K562 (cell line): ENCODE measurements around the gene TUBGCP6. TPM values are rescaled to one million over a fixed set of nuclear protein-coding genes. Genes with fewer than 3 reads are reported as not detected.
A peak's percentile ranks its signal among the peaks of the same experiment; 100 is the strongest.

ENCODE experiments used
- ATAC-seq: fragments of 200-7000 bp; cut with Tn5 transposase; 3 replicates; pipeline ENCODE4 v1.9.1; 2020; ENCODE audit warnings: moderate library complexity
- BruUV-seq: library from RNA; stranded (reverse); fragments of 400-500 nt; replicated peaks from 2 replicates; lab custom pipeline; 2021; lab: Mats Ljungman, UMichigan
- CTCF ChIA-PET: fragments of 300-600 bp; formaldehyde crosslinking; extraction: SDS; loops from one replicate; lab custom pipeline; 2021; ENCODE audit warnings: low intra/inter-chr PET ratio; lab: Yijun Ruan, JAX
- POLR2A ChIA-PET: fragments of 300-600, 350-650 bp; sonication (Branson Sonifier 250); formaldehyde crosslinking; extraction: SDS; loops from one replicate; lab custom pipeline; 2021; ENCODE audit warnings: antibody characterized with exemption, inconsistent platforms; lab: Yijun Ruan, JAX
- DNase-seq, 4 experiments: peaks; one replicate each; pipeline versions ENCODE4 v3.0.0 to v3.0.0-alpha.2; 2011 to 2018; ENCODE audit warnings: low spot score in 3 of 4, mixed read lengths in 3 of 4; ENCODE audit errors: extremely low read depth in 1 of 4
- FAIRE-seq: peaks from 2 replicates; lab custom pipeline; 2011; peaks lifted over from hg19 to GRCh38; lab: Jason Lieb, UNC
- H2AFZ ChIP-seq: 2 replicates; pipeline ENCODE4 v1.6.0; 2011; ENCODE audit warnings: low read depth, low read length, control low read depth, inconsistent platforms
- H3K27ac ChIP-seq: fragments of 200-600 bp; 3 replicates; pipeline ENCODE4 v1.8.0; 2011; ENCODE audit warnings: low read depth, mild to moderate bottlenecking, control low read depth, inconsistent platforms, low read length, moderate library complexity, mixed read lengths; ENCODE audit errors: extremely low read depth
- H3K27me3 ChIP-seq, 2 experiments: fragments of 300-600 bp in 1 of 2; 2 replicates in 1 of 2; 3 replicates in 1 of 2; pipeline versions ENCODE4 v1.6.0 to v1.8.0; 2011; ENCODE audit warnings: inconsistent platforms in 2 of 2, low read length in 2 of 2, mild to moderate bottlenecking in 1 of 2, mixed read lengths in 1 of 2, moderate library complexity in 1 of 2; ENCODE audit not compliant: control insufficient read depth in 2 of 2, insufficient read depth in 2 of 2
- H3K36me3 ChIP-seq: fragments of 300-600 bp; 3 replicates; pipeline ENCODE4 v1.8.0; 2011; ENCODE audit warnings: mild to moderate bottlenecking, low read length, inconsistent platforms; ENCODE audit not compliant: control insufficient read depth, insufficient read depth
- H3K4me1 ChIP-seq, 2 experiments: fragments of 200-600 bp in 1 of 2; replicated peaks in 1 of 2; 2 replicates in 1 of 2; 3 replicates in 1 of 2; pipeline versions ENCODE4 v1.5.1 to v1.8.0; 2011; ENCODE audit warnings: inconsistent platforms in 2 of 2, low read length in 2 of 2, mild to moderate bottlenecking in 1 of 2, mixed read lengths in 1 of 2, moderate library complexity in 1 of 2; ENCODE audit not compliant: control insufficient read depth in 2 of 2, insufficient read depth in 2 of 2
- H3K4me2 ChIP-seq: 2 replicates; pipeline ENCODE4 v1.6.1; 2011; ENCODE audit warnings: low read length, control low read depth, inconsistent platforms, mixed read lengths; ENCODE audit not compliant: insufficient read depth
- H3K4me3 ChIP-seq: fragments of 200-600 bp; sonication (generic), shearing (Covaris generic); 2 replicates; pipeline ENCODE4 v1.5.1; 2016; ENCODE audit warnings: control low read depth, inconsistent platforms
- H3K79me2 ChIP-seq: fragments of 200-600 bp; 3 replicates; pipeline ENCODE4 v1.8.0; 2011; ENCODE audit warnings: low read length, inconsistent platforms; ENCODE audit not compliant: control insufficient read depth, insufficient read depth
- H3K9ac ChIP-seq, 2 experiments: 2 replicates each; pipeline versions ENCODE4 v1.6.0 to v1.6.1; 2011; ENCODE audit warnings: low read depth in 2 of 2, low read length in 2 of 2, control low read depth in 1 of 2, inconsistent platforms in 1 of 2, mild to moderate bottlenecking in 1 of 2, mixed read lengths in 1 of 2; ENCODE audit not compliant: insufficient read depth in 1 of 2
- H3K9me1 ChIP-seq: one replicate; pipeline ENCODE4 v1.6.0; 2011; ENCODE audit warnings: inconsistent platforms, mild to moderate bottlenecking, low read length, moderate library complexity; ENCODE audit not compliant: control insufficient read depth, insufficient read depth
- H3K9me3 ChIP-seq: replicated peaks from 2 replicates; pipeline ENCODE4 v1.5.1; 2011; ENCODE audit warnings: low read depth, low read length, inconsistent platforms; ENCODE audit not compliant: control insufficient read depth, insufficient read depth
- H4K20me1 ChIP-seq: replicated peaks from 2 replicates; pipeline ENCODE4 v1.6.1; 2011; ENCODE audit warnings: low read length, inconsistent platforms, mixed read lengths; ENCODE audit not compliant: control insufficient read depth, insufficient read depth
- E2F6 ChIP-seq, 2 experiments: IDR thresholded peaks; 2 replicates each; pipeline ENCODE4 v1.6.1; 2011; ENCODE audit warnings: borderline replicate concordance in 1 of 2, control low read depth in 1 of 2, low read depth in 1 of 2, low read length in 1 of 2, mild to moderate bottlenecking in 1 of 2, mixed read lengths in 1 of 2, moderate library complexity in 1 of 2; ENCODE audit not compliant: insufficient read depth in 1 of 2, insufficient read length in 1 of 2, poor library complexity in 1 of 2, severe bottlenecking in 1 of 2; ENCODE audit errors: extremely low read depth in 1 of 2
- FIP1L1 ChIP-seq: fragments of 200-400 bp; formaldehyde crosslinking; IDR thresholded peaks from 2 replicates; pipeline ENCODE4 v1.6.1; 2018; ENCODE audit warnings: mild to moderate bottlenecking, low read depth, low read length; ENCODE audit not compliant: poor library complexity, severe bottlenecking
- GABPB1 ChIP-seq: sonication (generic); formaldehyde crosslinking; IDR thresholded peaks from 2 replicates; pipeline ENCODE4 v1.8.0; 2022; ENCODE audit warnings: mild to moderate bottlenecking, missing genetic modification reagents
- KDM5B ChIP-seq: fragments of 200-600 bp; sonication (generic); IDR thresholded peaks from 2 replicates; pipeline ENCODE4 v1.6.1; 2012; ENCODE audit warnings: low read depth, mild to moderate bottlenecking, moderate library complexity, low read length, control low read depth, inconsistent platforms; ENCODE audit not compliant: insufficient replicate concordance
- MYC ChIP-seq, 2 experiments: fragments of 250-450 bp in 1 of 2; sonication (Bioruptor Pico) in 1 of 2; IDR thresholded peaks; 2 replicates each; pipeline versions ENCODE4 v1.5.1 to v1.6.1; 2012 to 2021; ENCODE audit warnings: low read depth in 2 of 2, borderline replicate concordance in 1 of 2, improper control_type of control experiment in 1 of 2, low read length in 1 of 2, mild to moderate bottlenecking in 1 of 2, moderate library complexity in 1 of 2
- NFATC3 ChIP-seq: fragments of 450-650 bp; IDR thresholded peaks from 2 replicates; pipeline ENCODE4 v1.6.1; 2017; ENCODE audit warnings: mild to moderate bottlenecking
- POLR2A ChIP-seq: fragments of 450-650 bp; conservative IDR thresholded peaks from 2 replicates; pipeline ENCODE4 v1.6.1; 2016
- POLR2B ChIP-seq: fragments of 450-650 bp; IDR thresholded peaks from 2 replicates; pipeline ENCODE4 v1.6.1; 2018; ENCODE audit warnings: low read depth; ENCODE audit not compliant: partially characterized antibody
- ZNF431 ChIP-seq: sonication (generic); formaldehyde crosslinking; IDR thresholded peaks from 2 replicates; pipeline ENCODE4 v1.8.0; 2022; ENCODE audit warnings: mild to moderate bottlenecking, missing genetic modification reagents
- ZNF740 ChIP-seq, 3 experiments: fragments of 200-800 bp in 1 of 3; sonication (Bioruptor generic) in 1 of 3; sonication (generic) in 1 of 3; formaldehyde crosslinking in 1 of 3; IDR thresholded peaks; 2 replicates each; pipeline versions ENCODE4 v1.6.1 to v1.8.0; 2016 to 2022; ENCODE audit warnings: mild to moderate bottlenecking in 2 of 3, missing compliant biosample characterization in 2 of 3, missing genetic modification characterization in 2 of 3, missing genetic modification reagents in 1 of 3
- WGBS: fragments of 100-300 bp; shearing (Covaris generic); methylation state at CpG from one replicate; pipeline ENCODE4 v1.1.6; 2016; ENCODE audit warnings: low coverage, mixed read lengths; ENCODE audit not compliant: insufficient coverage; ENCODE audit errors: missing lambda C conversion rate; 5-methylcytosine and 5-hydroxymethylcytosine counted together
- in situ Hi-C: fragments of 300-500 bp; cut with MboI; formaldehyde crosslinking; loops from 4 replicates; pipeline ENCODE4 v1.15.0; 2018; ENCODE audit warnings: inconsistent platforms, mixed read lengths
- intact Hi-C: fragments of 100-400 bp; cut with micrococcal nuclease; formaldehyde crosslinking; loops from 2 replicates; pipeline ENCODE4 v1.14.2; 2022
- polyA plus RNA-seq, 8 experiments: library from polyadenylated mRNA; depleted of rRNA in 4 of 8; stranded (reverse) in 5 of 8; unstranded in 3 of 8; fragments of >200 nt; fragmentation: Nextera tagmentation in 2 of 8; fragmentation: Illumina TruSeq in 1 of 8; extraction: Ambion mirVana in 2 of 8; extraction: Trizol in 1 of 8; gene quantifications; 2 replicates each; pipeline versions ENCODE4 v1.2.1 to v1.2.3, GENCODE V29; 2011 to 2014; ENCODE audit warnings: inconsistent platforms in 1 of 8, missing spikeins in 1 of 8
- total RNA-seq, 7 experiments: library from RNA; depleted of rRNA in 6 of 7; stranded (reverse); fragments of >200 nt in 6 of 7; fragmentation: Illumina TruSeq in 2 of 7; extraction: Trizol in 2 of 7; gene quantifications; 2 replicates each; pipeline versions ENCODE4 v1.2.1 to v1.2.3, GENCODE V29; 2011 to 2021; ENCODE audit warnings: low replicate concordance in 1 of 7

TUBGCP6 gene
- total and polyA plus RNA-seq, 9 of the 15 experiments (the other 6 are each of a cell fraction or from before 2014, with no cell fraction given): 0.76 to 33.0 (median 10.1) TPM

GRCh38 chr22:50260801-50261614, 16.2 kb upstream of the TUBGCP6 start:
- ATAC-seq (peak; percentile 61), DNase-seq (peak; percentile 57 to 69 (median 62)), FAIRE-seq (no peak)
- H3K27ac ChIP-seq: peak overlapping the region; percentile 76
- WGBS: 3% methylated on average over 8 of the region's 92 CpGs
- peaks cover 27% of the 10 kb centered on the region for H3K79me2 ChIP-seq
- intact Hi-C loops: no loop called here
- H3K9me1 ChIP-seq: no peaks in the 10 kb centered on the region
- peaks cover 33% of the 10 kb centered on the region; the same call in 1 of the 3 replicates for H3K36me3 ChIP-seq
- no peaks in the 10 kb centered on the region for H4K20me1 ChIP-seq
- ChIA-PET CTCF (no interaction called here), POLR2A (interaction anchor here (1.2 kb wide), 1 partner anchor 46 kb away, joined by 3 read pairs; the partner anchor contains the start of gene PLXNB2)
- peak overlapping the region; percentile 72 to 95 for H3K9ac ChIP-seq
- no peaks in the 10 kb centered on the region for H3K9me3 ChIP-seq
- no peaks in the 10 kb centered on the region for H3K27me3 ChIP-seq
- in situ Hi-C loops: no loop called here
- H2AFZ ChIP-seq: 0 out of 2 replicates have a peak overlapping the region, but pooled peaks have one; percentile 72
- TSS peak; percentile 36 for BruUV-seq
- peak overlapping the region; percentile 79 for H3K4me2 ChIP-seq
- H3K4me3 ChIP-seq: peak overlapping the region; percentile 64
- peaks cover 15 to 86% of the 10 kb centered on the region in 2 experiments; a peak in 4 of 5 replicates for H3K4me1 ChIP-seq
- TF ChIP-seq KDM5B (peak; percentile 30), E2F6 (IDR thresholded peaks at IDR 0.05; ENCODE audit: borderline replicate concordance in 1 of 2, extremely low read depth in 1 of 2, insufficient read depth in 1 of 2, insufficient read length in 1 of 2, low read depth in 1 of 2, low read length in 1 of 2, poor library complexity in 1 of 2, severe bottlenecking in 1 of 2) (peak; percentile 48 to 70), ZNF431 (CRISPR knock-in tag) (0 out of 2 replicates have a peak, but pooled peaks have one; percentile 44), FIP1L1 (peak; percentile 31), ZNF740 (CRISPR knock-in tag; IDR thresholded peaks at IDR 0.05) (peak; percentile 53; the same call in 1 of the 2 replicates), ZNF740 (tag; IDR thresholded peaks at IDR 0.05) (no peak), NFATC3 (no peak), POLR2A (0 out of 2 replicates have a peak, but pooled peaks have one; percentile 28), MYC (IDR thresholded peaks at IDR 0.05; ENCODE audit: low read depth, low read length) (peak; percentile 71; the same call in 1 of the 2 replicates), MYC (CRISPR knock-in tag; IDR thresholded peaks at IDR 0.05; ENCODE audit: borderline replicate concordance, low read depth) (no peak), POLR2B (no peak), GABPB1 (CRISPR knock-in tag) (no peak)
